T-cell (primary cell): ENCODE data around the gene INCA1. TPM values are rescaled to one million over a fixed set of nuclear protein-coding genes. Genes with fewer than 3 reads are reported as not detected.
A peak's percentile ranks its signal among the peaks of the same experiment; 100 is the strongest.

Experiments
- ATAC-seq, 4 experiments: fragments of 200-7000 bp in 3 of 4; fragments of 150-1000 bp in 1 of 4; cut with Tn5 transposase; replicated peaks in 1 of 4; 1 replicate in 3 of 4; 2 replicates in 1 of 4; pipeline ENCODE4 v1.10.0; 2021; ENCODE audit warnings: moderate library complexity in 3 of 4, mild to moderate bottlenecking in 2 of 4, moderate number of reproducible peaks in 1 of 4
- CTCF ChIA-PET, 2 donors: fragments of 300-600 bp; sonication (Branson Sonifier 250); formaldehyde crosslinking; loops; one replicate each; lab custom pipeline; 2022; ENCODE audit warnings: antibody characterized with exemption in 2 of 2; lab: Charles Lee
- POLR2A ChIA-PET, 2 donors: fragments of 300-600 bp; sonication (Branson Sonifier 250); formaldehyde crosslinking; loops; one replicate each; lab custom pipeline; 2022; ENCODE audit warnings: antibody characterized with exemption in 2 of 2; lab: Charles Lee
- DNase-seq, 35 experiments: peaks; one replicate each; pipeline versions ENCODE4 v3.0.0 to v3.0.0-alpha.2; 2013 to 2023
- H3K27ac ChIP-seq: one replicate; pipeline ENCODE4 v1.5.1; 2013; ENCODE audit warnings: low read length
- H3K27me3 ChIP-seq, 2 experiments: replicated peaks in 1 of 2; 1 replicate in 1 of 2; 2 replicates in 1 of 2; pipeline versions ENCODE4 v1.6.1 to v1.7.0; 2013; ENCODE audit warnings: low read length in 1 of 2, mixed read lengths in 1 of 2; ENCODE audit not compliant: control insufficient read depth in 2 of 2, insufficient read depth in 2 of 2; ENCODE audit errors: extremely low read depth in 1 of 2
- H3K36me3 ChIP-seq, 2 donors: 1 replicate in 1 of 2; 2 replicates in 1 of 2; pipeline versions ENCODE4 v1.6.1 to v1.7.0; 2013; ENCODE audit warnings: low read length in 1 of 2; ENCODE audit not compliant: control insufficient read depth in 2 of 2, insufficient read depth in 1 of 2; ENCODE audit errors: extremely low read depth in 1 of 2
- H3K4me1 ChIP-seq, 2 experiments: 1 replicate in 1 of 2; 2 replicates in 1 of 2; pipeline versions ENCODE4 v1.6.1 to v1.7.0; 2013; ENCODE audit warnings: low read length in 2 of 2, mixed read lengths in 1 of 2; ENCODE audit not compliant: insufficient read depth in 2 of 2, control insufficient read depth in 1 of 2; ENCODE audit errors: extremely low read depth in 1 of 2
- H3K4me3 ChIP-seq, 2 donors: 1 replicate in 1 of 2; 2 replicates in 1 of 2; pipeline versions ENCODE4 v1.5.1 to v1.7.0; 2013; ENCODE audit warnings: mild to moderate bottlenecking in 2 of 2, low read length in 1 of 2, moderate library complexity in 1 of 2; ENCODE audit not compliant: control insufficient read depth in 1 of 2; ENCODE audit errors: extremely low read depth in 1 of 2
- H3K9me3 ChIP-seq: 2 replicates; pipeline ENCODE4 v1.7.0; 2013
- H3K27ac Mint-ChIP-seq, 2 donors: one replicate each; pipeline ENCODE4 v1.8.0; 2020 to 2021; ENCODE audit warnings: mild to moderate bottlenecking in 2 of 2, mixed read lengths in 2 of 2
- H3K27me3 Mint-ChIP-seq, 2 donors: one replicate each; pipeline ENCODE4 v1.8.0; 2021 to 2022; ENCODE audit warnings: mixed read lengths in 2 of 2
- H3K36me3 Mint-ChIP-seq: one replicate; pipeline ENCODE4 v1.8.0; 2021; ENCODE audit warnings: mixed read lengths
- H3K4me1 Mint-ChIP-seq, 3 donors: one replicate each; pipeline ENCODE4 v1.8.0; 2020 to 2022; ENCODE audit warnings: mixed read lengths in 3 of 3, mild to moderate bottlenecking in 1 of 3
- H3K4me3 Mint-ChIP-seq, 3 donors: one replicate each; pipeline ENCODE4 v1.8.0; 2020 to 2022; ENCODE audit warnings: mild to moderate bottlenecking in 3 of 3, mixed read lengths in 3 of 3, moderate library complexity in 3 of 3
- H3K9me3 Mint-ChIP-seq, 3 donors: one replicate each; pipeline ENCODE4 v1.8.0; 2020 to 2022; ENCODE audit warnings: mixed read lengths in 3 of 3
- WGBS: methylation state at CpG from one replicate; pipeline ENCODE4 v1.1.5; 2013; ENCODE audit warnings: missing lambda C conversion rate; ENCODE audit not compliant: insufficient coverage; 5-methylcytosine and 5-hydroxymethylcytosine counted together
- total RNA-seq, 35 experiments: library from RNA in 6 of 35; stranded (reverse) in 6 of 35; fragments of 120-200 nt in 1 of 35; gene quantifications; one replicate each; pipeline versions ENCODE4 v1.2.1 to v1.2.4 and lab custom pipeline; 2013 to 2026

The INCA1 gene
- total RNA-seq, 5 donors from 2014 or later (not counting 1 experiment from before 2014, with no cell fraction given), result 0.38 to 0.43 TPM; not detected in 3

GRCh38 chr17:4944163-4944553 lies 53.2 kb downstream of the INCA1 start:
- peaks cover 50% of the 10 kb centered on the region for H3K36me3 Mint-ChIP-seq
- H3K4me1 Mint-ChIP-seq, result peaks cover 64 to 73% (median 69%) of the 10 kb centered on the region in 3 donors

GRCh38 chr17:4942760-4943508 lies 54.4 kb downstream of the INCA1 start:
- Histone ChIP-seq H3K4me3 (peak overlapping the region; percentile 60 to 100), H3K4me1 (peaks cover 39 to 76% of the 10 kb centered on the region in 2 experiments), H3K9me3 (no peaks in the 10 kb centered on the region), H3K27me3 (no peaks in the 10 kb centered on the region), H3K27ac (peak overlapping the region; percentile 97), H3K36me3 (peaks cover 8 to 58% of the 10 kb centered on the region in 2 donors)
- no peak for DNase-seq
- no peak for ATAC-seq
- no peaks in the 10 kb centered on the region for H3K9me3 Mint-ChIP-seq
- peak overlapping the region; percentile 96 to 97 for H3K27ac Mint-ChIP-seq
- peaks cover 50% of the 10 kb centered on the region for H3K36me3 Mint-ChIP-seq
- ChIA-PET POLR2A (no interaction called here), CTCF (no interaction called here)
- WGBS, result 100% methylated on average over 1 of the region's 13 CpGs
- no peaks in the 10 kb centered on the region for H3K27me3 Mint-ChIP-seq
- H3K4me3 Mint-ChIP-seq, result peak overlapping the region; percentile 91 to 100 (median 94)
- H3K4me1 Mint-ChIP-seq, result peaks cover 74 to 79% (median 79%) of the 10 kb centered on the region in 3 donors

More at GRCh38 chr17:4944163-4944553, 53.2 kb downstream of the INCA1 start:
- ATAC-seq (peak in 3 of 4 experiments; percentile 13 to 18 (median 17)), DNase-seq (peak in 31 of 35 experiments; percentile 17 to 77 (median 39))
- peak overlapping the region; percentile 60 to 100 for H3K4me3 ChIP-seq
- H3K9me3 ChIP-seq, result no peaks in the 10 kb centered on the region
- ChIA-PET POLR2A (no interaction called here), CTCF (no interaction called here)
- no peaks in the 10 kb centered on the region for H3K27me3 ChIP-seq
- Mint-ChIP-seq H3K9me3 (no peaks in the 10 kb centered on the region), H3K27ac (peak overlapping the region; percentile 96 to 97), H3K27me3 (no peaks in the 10 kb centered on the region), H3K4me3 (peak overlapping the region; percentile 97 to 100 (median 98))
- peaks cover 39 to 66% of the 10 kb centered on the region in 2 experiments for H3K4me1 ChIP-seq
- H3K27ac ChIP-seq, result peak overlapping the region; percentile 97
- 0% methylated on average over 1 of the region's 3 CpGs for WGBS
- peaks cover 8 to 51% of the 10 kb centered on the region in 2 donors for H3K36me3 ChIP-seq

GRCh38 chr17:4941319-4941610 lies 56.1 kb downstream of the INCA1 start:
- Histone ChIP-seq H3K27me3 (no peaks in the 10 kb centered on the region), H3K36me3 (peaks cover 11 to 59% of the 10 kb centered on the region in 2 donors), H3K27ac (peak overlapping the region; percentile 75), H3K4me1 (peaks cover 37 to 74% of the 10 kb centered on the region in 2 experiments), H3K4me3 (peak overlapping the region; percentile 85 to 99), H3K9me3 (no peaks in the 10 kb centered on the region)
- ATAC-seq (no peak), DNase-seq (no peak)
- peak overlapping the region; percentile 91 to 100 (median 94) for H3K4me3 Mint-ChIP-seq
- ChIA-PET CTCF (no interaction called here), POLR2A (no interaction called here)
- no peaks in the 10 kb centered on the region for H3K9me3 Mint-ChIP-seq
- H3K27ac Mint-ChIP-seq, result peak overlapping the region; percentile 96 to 97
- no peaks in the 10 kb centered on the region for H3K27me3 Mint-ChIP-seq
- H3K36me3 Mint-ChIP-seq, result peaks cover 47% of the 10 kb centered on the region
- H3K4me1 Mint-ChIP-seq, result peaks cover 72 to 79% (median 77%) of the 10 kb centered on the region in 3 donors
- WGBS, result 0% methylated on average over 3 of the region's 4 CpGs

GRCh38 chr17:4940555-4941318 lies 56.6 kb downstream of the INCA1 start:
- peak in 1 of 4 experiments; percentile 9 for ATAC-seq

GRCh38 chr17:4939796-4940554 lies 57.3 kb downstream of the INCA1 start, which contains the start of the genes RNF167 and SLC25A11:
Gene RNF167 (plus strand): TSS chr17:4940268. CDS start chr17:4940910, 642 bp downstream.
Gene SLC25A11 (minus strand): TSS chr17:4940046. CDS start chr17:4939910, 136 bp downstream.
- peak; percentile 81 to 88 (median 84) for ATAC-seq
- Mint-ChIP-seq H3K36me3 (peaks cover 40% of the 10 kb centered on the region), H3K4me3 (peak within 1 kb of the TSS; percentile 91 to 100 (median 94)), H3K27ac (peak within 1 kb of the TSS; percentile 96 to 97), H3K9me3 (no peaks in the 10 kb centered on the region), H3K27me3 (no peaks in the 10 kb centered on the region), H3K4me1 (peaks cover 63 to 73% (median 64%) of the 10 kb centered on the region in 3 donors)
- POLR2A ChIA-PET, result interaction anchor here in 1 of 2 donors (0.6 to 1.5 kb wide), 3 partner anchors 8 to 37 kb away, joined by 5 to 8 read pairs (median 5); partner anchors contain the start of genes CHRNE, PFN1 and SPAG7
- Histone ChIP-seq H3K9me3 (no peaks in the 10 kb centered on the region), H3K36me3 (peaks cover 11 to 46% of the 10 kb centered on the region in 2 donors), H3K4me3 (peak within 1 kb of the TSS; percentile 85 to 99), H3K4me1 (peaks cover 31 to 61% of the 10 kb centered on the region in 2 experiments), H3K27me3 (no peaks in the 10 kb centered on the region), H3K27ac (peak within 1 kb of the TSS; percentile 77)
- CTCF ChIA-PET, result interaction anchor here (0.5 to 2.0 kb wide), 10 partner anchors 9 to 230 kb away, joined by 3 to 19 read pairs (median 4); partner anchors contain the start of genes ARRB2 (in 1 of the 2), C17orf107 (in 1 of the 2), CAMTA2 (in 1 of the 2) and SPAG7 (in 1 of the 2)
- WGBS, result under 1% methylated on average over 63 of the region's 72 CpGs
- peak; percentile 87 to 99 (median 95) for DNase-seq

More at GRCh38 chr17:4940555-4941318, 56.6 kb downstream of the INCA1 start:
- peak in 15 of 35 experiments; percentile 10 to 61 (median 28) for DNase-seq
- H3K4me1 ChIP-seq, result peaks cover 36 to 68% of the 10 kb centered on the region in 2 experiments
- H3K27me3 Mint-ChIP-seq, result no peaks in the 10 kb centered on the region
- H3K4me3 ChIP-seq, result peak overlapping the region; percentile 85 to 99
- H3K36me3 Mint-ChIP-seq, result peaks cover 48% of the 10 kb centered on the region
- H3K4me3 Mint-ChIP-seq, result peak overlapping the region; percentile 91 to 100 (median 94)
- 0% methylated on average over 12 of the region's 29 CpGs for WGBS
- peak overlapping the region; percentile 75 for H3K27ac ChIP-seq
- ChIA-PET CTCF (interaction anchor here in 1 of 2 donors (0.8 to 2.0 kb wide), 6 partner anchors 27 to 231 kb away, joined by 3 to 19 read pairs (median 4); partner anchors contain the start of genes ARRB2, C17orf107, CAMTA2 and SPAG7), POLR2A (interaction anchor here in 1 of 2 donors (0.6 to 1.5 kb wide), 3 partner anchors 7 to 38 kb away, joined by 5 to 8 read pairs (median 5); partner anchors contain the start of genes CHRNE, PFN1 and SPAG7)
- H3K27me3 ChIP-seq, result no peaks in the 10 kb centered on the region
- no peaks in the 10 kb centered on the region for H3K9me3 ChIP-seq
- H3K27ac Mint-ChIP-seq, result peak overlapping the region; percentile 96 to 97
- H3K36me3 ChIP-seq, result peaks cover 11 to 53% of the 10 kb centered on the region in 2 donors
- peaks cover 71 to 79% (median 72%) of the 10 kb centered on the region in 3 donors for H3K4me1 Mint-ChIP-seq
- H3K9me3 Mint-ChIP-seq, result no peaks in the 10 kb centered on the region
